GM19455 (cell line): ENCODE results near the gene PDE4D.

Source experiments
- ATAC-seq: cut with Tn5 transposase; IDR thresholded peaks from one replicate; pipeline ENCODE4 v1.9.1; 2021; ENCODE audit not compliant: unreplicated experiment

The PDE4D gene

GRCh38 chr5:59132131-59132530 lies 761.4 kb downstream of the PDE4D start:
- ATAC-seq: no peak

GRCh38 chr5:59130431-59130830 lies 763.1 kb downstream of the PDE4D start:
- no peak for ATAC-seq

GRCh38 chr5:59128646-59129290 lies 764.8 kb downstream of the PDE4D start:
- no peak for ATAC-seq

GRCh38 chr5:59126708-59127573 lies 766.6 kb downstream of the PDE4D start:
- no peak for ATAC-seq

- ATAC-seq: no peak
These were observed 767.4 kb downstream of the PDE4D start for GRCh38 chr5:59126016-59126707.

GRCh38 chr5:59125011-59125961 lies 768.2 kb downstream of the PDE4D start:
- ATAC-seq: no peak

GRCh38 chr5:59123595-59124561 lies 769.6 kb downstream of the PDE4D start:
- ATAC-seq: no peak

- no peak for ATAC-seq
These were observed 774.0 kb downstream of the PDE4D start for GRCh38 chr5:59119480-59119879.

GRCh38 chr5:59117320-59117719 lies 776.2 kb downstream of the PDE4D start:
- no peak for ATAC-seq

GRCh38 chr5:59116231-59116865 lies 777.2 kb downstream of the PDE4D start:
- no peak for ATAC-seq

- ATAC-seq: no peak
These were observed 778.2 kb downstream of the PDE4D start for GRCh38 chr5:59115345-59115744.

GRCh38 chr5:59109383-59109782 lies 784.1 kb downstream of the PDE4D start:
- no peak for ATAC-seq

GRCh38 chr5:59107692-59108091 lies 785.8 kb downstream of the PDE4D start:
- no peak for ATAC-seq

- ATAC-seq: no peak
These were observed 789.0 kb downstream of the PDE4D start for GRCh38 chr5:59104400-59105127.

GRCh38 chr5:59103303-59103702 lies 790.2 kb downstream of the PDE4D start:
- ATAC-seq: no peak

- ATAC-seq: no peak
These were observed 791.1 kb downstream of the PDE4D start for GRCh38 chr5:59102437-59102836.

GRCh38 chr5:59100875-59101274 lies 792.7 kb downstream of the PDE4D start:
- no peak for ATAC-seq

GRCh38 chr5:59099995-59100345 lies 793.6 kb downstream of the PDE4D start:
- ATAC-seq: no peak
